EH (cell line): ENCODE results near the gene RBM44.
A peak's percentile ranks its signal among the peaks of the same experiment; 100 is the strongest.

Experiments used
- DNase-seq: peaks from one replicate; pipeline ENCODE4 v3.0.0-alpha.2; 2015; ENCODE audit warnings: low read depth

The RBM44 gene

GRCh38 chr2:237872178-237872887, 73.8 kb downstream of the RBM44 start:
- DNase-seq: no peak

- DNase-seq: peak; percentile 27
Measured at GRCh38 chr2:237873421-237873831, 74.8 kb downstream of the RBM44 start.

- no peak for DNase-seq
Measured at GRCh38 chr2:237873897-237874551, 75.4 kb downstream of the RBM44 start.

- peak; percentile 96 for DNase-seq
Measured at GRCh38 chr2:237874585-237875161, 76.1 kb downstream of the RBM44 start.

- no peak for DNase-seq
Measured at GRCh38 chr2:237875256-237876060, 76.9 kb downstream of the RBM44 start.

GRCh38 chr2:237876061-237876526, 77.5 kb downstream of the RBM44 start:
- no peak for DNase-seq

- no peak for DNase-seq
Measured at GRCh38 chr2:237876532-237876931, 78.0 kb downstream of the RBM44 start.

- DNase-seq: no peak
Measured at GRCh38 chr2:237876951-237877491, 78.4 kb downstream of the RBM44 start.

GRCh38 chr2:237877576-237878307, 79.2 kb downstream of the RBM44 start:
- no peak for DNase-seq

- DNase-seq: no peak
Measured at GRCh38 chr2:237878321-237879057, 79.9 kb downstream of the RBM44 start.

GRCh38 chr2:237879058-237879430, 80.5 kb downstream of the RBM44 start:
- DNase-seq: peak; percentile 68

GRCh38 chr2:237879991-237880560, 81.5 kb downstream of the RBM44 start:
- no peak for DNase-seq

GRCh38 chr2:237882510-237883481, 84.2 kb downstream of the RBM44 start:
- no peak for DNase-seq

- no peak for DNase-seq
Measured at GRCh38 chr2:237883951-237884446, 85.4 kb downstream of the RBM44 start.

- no peak for DNase-seq
Measured at GRCh38 chr2:237884681-237885080, 86.1 kb downstream of the RBM44 start.

- no peak for DNase-seq
Measured at GRCh38 chr2:237885111-237885930, 86.7 kb downstream of the RBM44 start.

- no peak for DNase-seq
Measured at GRCh38 chr2:237885931-237886684, 87.5 kb downstream of the RBM44 start.
